Keratinocyte (primary cell): ENCODE data around the gene MRPL45.
"Not testable (repeated sequence)": the region's sequence is repeated elsewhere in the genome, so short reads cannot be mapped to it uniquely, and the experiment has no call there.

Experiments used
- EZH2 ChIP-seq: IDR thresholded peaks from one replicate; pipeline ENCODE4 v1.6.1; 2012; ENCODE audit warnings: inconsistent platforms, mild to moderate bottlenecking, low read length, moderate library complexity
- TF ChIP-seq, protein P1 (sequence below), 3 experiments: IDR thresholded peaks in 1 of 3; conservative IDR thresholded peaks in 1 of 3; optimal IDR thresholded peaks in 1 of 3; 2 replicates in 2 of 3; 3 replicates in 1 of 3; pipeline versions ENCODE3 to v1.5.1; 2011; ENCODE audit warnings: low read length in 3 of 3, mild to moderate bottlenecking in 3 of 3, moderate library complexity in 2 of 3, control low read depth in 1 of 3, inconsistent platforms in 1 of 3; ENCODE audit not compliant: insufficient read depth in 2 of 3; ENCODE audit errors: extremely low read depth in 1 of 3

DNA sequence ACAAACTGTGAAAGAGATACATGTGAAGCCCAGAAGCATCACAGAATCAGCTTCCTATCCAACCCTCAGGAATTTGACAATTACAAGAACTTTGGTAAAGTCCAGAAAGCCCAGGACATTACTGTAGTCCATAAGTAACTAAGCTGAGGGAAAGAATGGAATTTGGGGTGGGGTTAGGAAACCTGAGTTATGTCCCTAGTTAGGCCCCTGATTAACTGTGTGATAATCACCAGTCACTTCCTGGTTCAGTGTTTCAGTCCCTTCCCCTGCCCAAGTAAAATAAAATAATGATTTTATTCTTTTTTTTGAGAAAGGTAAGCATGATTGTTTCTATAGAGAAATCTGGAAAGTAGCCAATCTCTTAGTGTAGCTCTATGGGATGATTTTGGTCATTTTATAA, 11.0 kb upstream of the MRPL45 start:
- TF ChIP-seq, protein P1, sequence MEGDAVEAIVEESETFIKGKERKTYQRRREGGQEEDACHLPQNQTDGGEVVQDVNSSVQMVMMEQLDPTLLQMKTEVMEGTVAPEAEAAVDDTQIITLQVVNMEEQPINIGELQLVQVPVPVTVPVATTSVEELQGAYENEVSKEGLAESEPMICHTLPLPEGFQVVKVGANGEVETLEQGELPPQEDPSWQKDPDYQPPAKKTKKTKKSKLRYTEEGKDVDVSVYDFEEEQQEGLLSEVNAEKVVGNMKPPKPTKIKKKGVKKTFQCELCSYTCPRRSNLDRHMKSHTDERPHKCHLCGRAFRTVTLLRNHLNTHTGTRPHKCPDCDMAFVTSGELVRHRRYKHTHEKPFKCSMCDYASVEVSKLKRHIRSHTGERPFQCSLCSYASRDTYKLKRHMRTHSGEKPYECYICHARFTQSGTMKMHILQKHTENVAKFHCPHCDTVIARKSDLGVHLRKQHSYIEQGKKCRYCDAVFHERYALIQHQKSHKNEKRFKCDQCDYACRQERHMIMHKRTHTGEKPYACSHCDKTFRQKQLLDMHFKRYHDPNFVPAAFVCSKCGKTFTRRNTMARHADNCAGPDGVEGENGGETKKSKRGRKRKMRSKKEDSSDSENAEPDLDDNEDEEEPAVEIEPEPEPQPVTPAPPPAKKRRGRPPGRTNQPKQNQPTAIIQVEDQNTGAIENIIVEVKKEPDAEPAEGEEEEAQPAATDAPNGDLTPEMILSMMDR (optimal IDR thresholded peaks at IDR 0.05 in 1 of 3, IDR thresholded peaks at IDR 0.05 in 1 of 3, conservative IDR thresholded peaks at IDR 0.05 in 1 of 3; ENCODE audit: extremely low read depth in 1 of 3, insufficient read depth in 2 of 3, low read length in 3 of 3): not testable (repeated sequence)
- TF ChIP-seq EZH2: not testable (repeated sequence)
